HG03039 (cell line): ENCODE results near the gene PRKAG3.
"Not testable (repeated sequence)": the region's sequence is repeated elsewhere in the genome, so short reads cannot be mapped to it uniquely, and the experiment has no call there.

Experiments used
- ATAC-seq: cut with Tn5 transposase; IDR thresholded peaks from one replicate; pipeline ENCODE4 v1.9.1; 2021; ENCODE audit warnings: mild to moderate bottlenecking, moderate library complexity; ENCODE audit not compliant: unreplicated experiment

The PRKAG3 gene

GRCh38 chr2:218844334-218844733 is 12.7 kb upstream of the PRKAG3 start:
- ATAC-seq, result not testable (repeated sequence)

DNA sequence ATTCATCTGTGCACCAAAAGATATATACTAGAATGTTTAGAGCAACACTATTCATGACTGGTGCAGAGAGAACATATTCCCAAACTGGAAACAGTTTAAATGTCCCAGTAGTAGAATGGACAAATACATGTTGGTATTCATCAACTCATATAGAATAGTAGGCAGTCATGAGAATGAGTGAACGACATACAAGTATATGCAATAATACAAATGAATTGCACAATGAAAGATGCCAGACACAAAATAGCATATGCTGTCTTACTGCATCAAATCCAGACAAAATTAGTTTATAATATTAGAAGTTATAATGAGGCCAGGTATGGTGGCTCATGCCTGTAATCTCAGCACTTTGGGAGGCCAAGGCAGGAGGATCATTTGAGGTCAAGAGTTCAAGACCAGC is 8.3 kb upstream of the PRKAG3 start:
- no peak for ATAC-seq

- ATAC-seq, result no peak
Measured at GRCh38 chr2:218839430-218839829, 7.8 kb upstream of the PRKAG3 start.

DNA sequence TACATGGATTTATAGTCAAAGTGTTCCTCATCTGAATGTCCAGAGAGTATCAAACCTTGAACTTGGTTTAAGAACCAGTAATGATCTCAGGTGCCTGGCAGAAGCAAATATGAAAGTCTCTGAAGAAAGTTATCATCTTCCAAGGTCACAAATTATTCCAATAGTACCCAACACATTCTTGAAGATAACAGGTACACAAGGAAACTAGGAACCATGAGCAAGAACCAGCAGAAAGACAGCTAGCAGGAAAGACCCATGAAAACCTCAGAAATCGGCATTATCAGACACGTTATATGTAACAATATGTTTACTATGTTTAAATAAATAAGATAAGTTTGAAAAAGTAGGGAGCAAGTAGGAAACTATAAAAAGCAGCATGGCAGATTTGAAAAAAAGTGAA is 5.9 kb upstream of the PRKAG3 start:
- ATAC-seq, result no peak

DNA sequence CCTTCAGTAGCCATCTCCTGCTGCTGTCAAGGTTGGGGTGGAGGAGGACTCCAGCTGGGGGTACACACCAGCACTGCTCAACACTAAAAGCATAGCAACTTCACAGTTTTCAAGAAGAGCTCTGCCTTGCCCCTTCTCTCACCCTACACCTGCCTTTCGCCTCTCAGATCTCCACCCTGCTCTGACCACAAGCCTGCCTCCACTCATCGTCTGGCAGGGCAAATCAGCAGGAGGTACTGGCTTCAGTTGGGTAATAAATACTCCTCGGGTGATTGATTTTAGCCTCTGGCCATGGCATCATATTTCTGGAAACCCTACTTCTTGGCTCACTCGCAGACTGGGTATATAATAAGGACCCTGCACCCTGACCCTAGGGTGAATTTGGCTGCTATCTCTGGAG is 3.1 kb upstream of the PRKAG3 start:
- no peak for ATAC-seq

DNA sequence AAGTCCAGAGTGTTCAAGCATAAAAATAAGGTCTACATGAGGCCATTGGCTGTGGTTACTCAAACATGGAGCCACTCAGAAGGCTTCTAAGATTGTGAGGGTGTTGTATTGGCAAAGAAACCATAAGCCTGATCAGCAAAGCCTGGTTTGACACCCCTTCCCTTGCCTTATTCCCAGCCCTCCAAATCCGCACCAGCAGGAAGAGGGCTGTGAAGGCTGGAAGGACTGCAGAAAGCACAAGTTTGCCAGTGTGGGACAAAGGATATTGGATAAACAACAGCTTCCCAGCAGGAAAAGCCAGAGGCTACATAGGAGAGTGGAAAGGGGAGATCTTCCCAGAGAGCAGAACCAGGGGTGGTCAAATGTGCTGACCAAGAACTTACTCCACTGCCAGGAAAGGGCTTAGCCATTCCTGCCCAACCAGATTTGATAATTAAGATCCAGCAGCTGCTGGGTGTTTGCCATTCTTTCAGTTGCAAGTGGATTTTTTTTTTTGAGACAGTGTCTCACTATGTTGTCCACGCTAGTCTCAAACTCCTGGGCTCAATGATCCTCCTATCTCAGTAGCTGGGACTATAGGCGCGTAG is 1.5 kb upstream of the PRKAG3 start:
- no peak for ATAC-seq

- ATAC-seq, result no peak
Measured at GRCh38 chr2:218832520-218832919, 917 bp upstream of the PRKAG3 start.

GRCh38 chr2:218832081-218832480 is 478 bp upstream of the PRKAG3 start:
- no peak for ATAC-seq

DNA sequence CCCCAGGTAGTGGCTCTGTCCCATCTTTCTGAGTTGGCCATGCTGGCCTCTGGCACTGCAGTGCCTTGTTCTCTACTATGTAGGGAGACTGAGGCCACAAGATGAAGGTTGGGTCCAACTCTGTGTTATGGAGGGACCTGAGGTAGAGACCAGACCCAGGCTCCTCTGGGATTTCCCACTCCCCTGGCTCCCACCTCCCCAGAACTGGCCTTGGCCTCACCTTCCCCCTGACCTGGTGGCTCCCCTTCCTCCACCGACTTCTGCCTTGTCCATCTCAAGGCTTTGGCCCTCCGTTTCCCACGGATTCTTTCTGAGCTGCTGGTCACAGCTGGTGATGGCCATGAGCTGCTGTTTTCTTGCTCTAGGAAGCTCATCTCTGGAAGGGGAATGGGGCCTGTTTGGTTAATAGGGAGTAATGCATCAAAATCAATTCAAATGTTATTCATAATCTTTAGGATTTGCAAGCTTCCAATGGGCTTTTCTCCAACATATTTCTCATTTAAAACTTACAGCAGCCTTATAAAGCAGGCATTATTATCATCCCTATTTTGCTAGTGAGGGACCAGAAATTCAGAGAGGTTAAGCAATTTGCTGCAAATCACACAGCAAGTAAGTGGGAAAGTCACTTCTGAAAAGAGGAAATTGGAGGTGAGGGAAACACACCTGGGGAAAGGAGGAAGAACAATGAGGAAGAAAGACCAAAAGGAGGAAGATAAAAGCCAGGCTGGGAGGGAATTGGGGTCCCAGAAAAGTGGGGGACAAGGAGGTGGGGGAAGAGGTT is 887 bp downstream of the PRKAG3 start:
- ATAC-seq, result no peak

DNA sequence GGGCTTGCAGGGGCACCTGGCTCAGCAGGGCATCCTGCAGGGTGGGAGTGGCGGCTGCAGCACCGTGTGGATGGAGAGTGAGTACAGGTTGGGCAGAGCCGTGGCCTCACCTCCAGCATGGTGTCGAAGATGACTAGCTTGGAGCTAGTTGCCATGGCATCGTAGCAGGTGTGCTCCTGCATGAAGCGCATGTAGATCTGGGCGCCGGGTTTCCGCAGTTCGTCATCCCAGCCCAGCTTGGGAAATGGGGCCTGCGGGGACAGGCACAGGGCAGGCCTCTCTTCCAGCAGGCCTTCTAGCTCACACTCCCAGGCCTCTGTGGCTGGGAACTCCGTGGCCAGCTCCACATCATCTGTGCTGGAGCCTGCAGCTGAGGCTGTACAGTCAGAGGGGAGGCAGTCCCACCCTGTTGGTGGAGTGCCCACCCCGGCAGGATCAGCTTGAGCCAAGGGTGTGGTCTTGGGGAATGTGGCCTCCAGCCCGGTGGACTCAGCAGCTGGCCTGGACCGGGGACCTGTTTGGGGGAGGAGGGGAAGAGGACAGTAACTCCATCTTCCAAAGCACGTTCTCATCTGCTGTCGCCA is 1.6 kb downstream of the PRKAG3 start:
- ATAC-seq, result no peak

DNA sequence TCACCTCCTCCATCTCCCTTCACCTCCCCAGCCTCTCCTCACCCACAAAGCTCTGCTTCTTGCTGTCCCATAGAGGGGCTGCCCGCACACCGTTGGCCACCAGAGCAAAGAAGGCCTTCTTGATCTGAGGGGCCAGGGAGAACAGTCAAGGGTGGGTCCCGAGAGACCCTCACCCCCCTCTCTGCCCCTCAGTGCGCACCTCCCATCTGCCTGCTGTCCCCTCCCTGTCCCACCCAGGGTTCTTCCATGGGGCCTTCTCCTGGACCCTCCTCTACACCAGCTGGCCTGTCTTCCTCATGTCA is 3.2 kb downstream of the PRKAG3 start:
- no peak for ATAC-seq

DNA sequence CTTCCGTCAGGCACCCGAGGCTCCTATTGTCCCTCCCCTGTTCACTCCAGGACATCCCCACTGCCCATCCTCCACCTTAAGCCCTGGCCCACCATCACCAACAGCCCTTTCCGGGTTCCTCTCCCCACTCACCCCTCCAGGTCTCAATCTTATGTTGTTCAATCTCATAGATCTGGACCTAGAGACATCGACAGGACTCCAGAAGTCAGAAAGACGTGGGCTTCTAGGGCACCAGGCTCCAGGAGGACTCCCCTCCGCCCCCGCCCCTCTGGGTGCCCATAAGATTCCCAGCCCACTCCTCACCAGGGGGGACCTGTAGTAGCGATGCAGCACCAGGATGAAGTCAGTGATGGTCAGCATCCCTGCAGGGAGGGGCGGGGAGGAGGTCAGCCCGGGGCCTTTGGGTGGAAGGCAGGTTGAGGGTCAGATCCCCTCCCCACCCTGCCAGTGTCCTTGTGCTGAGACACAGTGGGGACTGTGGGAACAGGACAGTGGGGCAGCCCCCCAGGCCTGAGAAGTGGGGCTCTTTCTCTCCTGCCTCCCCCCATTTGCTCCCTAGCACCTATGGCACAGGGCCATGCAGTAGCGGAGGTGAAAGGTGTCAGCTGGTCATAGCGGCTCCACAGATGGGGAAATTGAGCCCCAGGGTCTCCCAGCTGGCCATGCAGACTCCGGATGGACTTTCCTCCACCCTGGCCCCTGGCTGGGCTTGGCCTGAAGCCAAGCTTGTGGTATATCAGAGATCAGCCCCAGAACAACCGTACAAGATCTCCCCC is 3.7 kb downstream of the PRKAG3 start:
- ATAC-seq, result no peak

GRCh38 chr2:218826791-218827190 is 4.8 kb downstream of the PRKAG3 start:
- no peak for ATAC-seq

- no peak for ATAC-seq
Measured at GRCh38 chr2:218824004-218824403, 7.6 kb downstream of the PRKAG3 start.

GRCh38 chr2:218823196-218823855 is 8.3 kb downstream of the PRKAG3 start:
- no peak for ATAC-seq

DNA sequence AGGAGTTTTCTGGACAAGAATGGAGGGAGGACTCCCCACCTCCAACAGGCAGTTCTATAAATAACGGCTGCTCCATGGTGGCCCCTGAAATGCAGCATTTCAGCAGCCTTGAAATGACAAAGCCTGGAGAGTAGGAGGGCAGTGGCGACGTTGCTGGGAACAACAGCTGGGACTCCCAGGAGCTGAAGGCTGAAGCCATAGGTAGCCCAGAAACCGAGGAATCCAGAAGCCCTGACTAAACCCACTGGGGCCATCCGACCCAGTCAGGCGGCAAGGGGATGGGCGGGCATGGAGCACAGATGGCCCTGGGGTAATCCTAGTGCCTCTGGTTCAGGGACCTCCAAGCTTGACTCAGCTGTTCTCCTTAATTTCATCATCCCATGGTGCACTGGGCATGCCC is 9.0 kb downstream of the PRKAG3 start:
- ATAC-seq, result no peak

GRCh38 chr2:218821605-218822211 is 9.9 kb downstream of the PRKAG3 start:
- no peak for ATAC-seq

DNA sequence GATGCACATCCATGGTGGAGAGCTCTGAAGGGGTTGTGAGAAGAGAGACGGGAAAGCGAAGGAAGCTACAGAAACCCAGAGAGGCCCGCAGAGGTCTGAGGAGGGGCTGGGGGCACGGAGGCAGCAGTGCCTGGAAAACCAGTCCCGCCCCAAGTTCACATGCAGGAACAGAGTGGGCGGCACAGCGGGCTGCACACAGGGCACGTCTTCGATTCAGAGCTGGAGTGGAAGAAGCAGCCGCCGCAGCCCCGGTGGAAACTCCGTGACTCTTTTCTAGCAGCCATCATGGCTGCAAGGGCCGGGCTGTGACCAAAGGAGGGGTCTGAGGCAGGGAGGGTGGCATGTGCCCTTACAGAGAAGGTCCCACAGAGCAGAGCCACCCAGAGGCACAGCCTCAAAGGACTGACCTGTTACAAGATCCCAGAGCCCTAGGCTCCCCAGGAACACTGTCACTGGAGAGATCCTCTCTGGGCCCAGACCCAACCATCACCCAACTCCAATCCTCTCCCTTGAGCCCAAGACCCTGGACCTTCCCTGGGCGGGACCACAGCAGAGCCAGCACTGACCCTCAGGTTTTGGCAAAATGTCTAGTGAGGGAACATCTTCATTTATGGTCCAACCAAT is 10.7 kb downstream of the PRKAG3 start:
- no peak for ATAC-seq

DNA sequence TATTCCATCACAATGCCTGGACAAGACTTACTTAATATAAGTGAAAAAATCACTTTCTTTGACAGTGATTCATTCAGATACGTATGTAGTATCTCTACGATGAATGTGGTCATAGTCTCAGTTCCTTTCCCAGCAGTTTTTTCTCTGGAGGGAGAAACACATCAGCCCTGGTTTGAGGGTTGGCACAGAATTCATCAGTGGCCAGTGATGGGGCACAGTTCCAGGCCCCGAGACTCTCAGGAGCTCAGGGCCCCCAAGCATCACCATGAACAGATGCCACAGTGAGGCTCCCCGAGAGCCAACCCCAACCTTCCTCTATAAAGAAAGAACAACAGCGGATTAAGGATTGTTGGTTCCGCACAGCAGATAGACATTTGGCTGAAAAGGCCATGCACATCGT is 12.5 kb downstream of the PRKAG3 start:
- no peak for ATAC-seq

GRCh38 chr2:218816561-218817011 is 15.0 kb downstream of the PRKAG3 start:
- no peak for ATAC-seq
